Naive thymus-derived CD4-positive, alpha-beta T cell (primary cell): Measurements from ENCODE around the gene PPP2R5D. TPM values are rescaled to one million over a fixed set of nuclear protein-coding genes. Genes with fewer than 3 reads are reported as not detected.

Source experiments
- ATAC-seq: fragments of 150-1000 bp; cut with Tn5 transposase; 2 replicates; pipeline ENCODE4 v1.10.0; 2021; ENCODE audit warnings: mild to moderate bottlenecking, moderate library complexity
- CTCF ChIA-PET: fragments of 350-600 bp; sonication (Branson Sonifier 250); formaldehyde crosslinking; loops from one replicate; lab custom pipeline; 2021; ENCODE audit warnings: antibody characterized with exemption; lab: Charles Lee
- POLR2A ChIA-PET: fragments of 350-600 bp; sonication (Branson Sonifier 250); formaldehyde crosslinking; loops from one replicate; lab custom pipeline; 2021; ENCODE audit warnings: antibody characterized with exemption, inconsistent platforms; lab: Charles Lee
- DNase-seq, 9 donors: peaks; one replicate each; pipeline versions ENCODE4 v3.0.0 to v3.0.0-alpha.2; 2020 to 2022; ENCODE audit warnings: mixed read lengths in 1 of 9
- H3K27ac ChIP-seq: one replicate; pipeline ENCODE4 v1.7.0; 2013; ENCODE audit warnings: mild to moderate bottlenecking, low read depth, low read length, moderate library complexity
- H3K27me3 ChIP-seq, 2 donors: one replicate each; pipeline ENCODE4 v1.7.0; 2013; ENCODE audit warnings: low read length in 2 of 2, mild to moderate bottlenecking in 2 of 2, moderate library complexity in 2 of 2; ENCODE audit not compliant: control insufficient read depth in 2 of 2, insufficient read depth in 2 of 2
- H3K36me3 ChIP-seq, 3 experiments: 1 replicate in 2 of 3; 2 replicates in 1 of 3; pipeline ENCODE4 v1.7.0; 2013; ENCODE audit warnings: low read length in 3 of 3, mild to moderate bottlenecking in 3 of 3, moderate library complexity in 1 of 3; ENCODE audit not compliant: insufficient read depth in 3 of 3, control insufficient read depth in 2 of 3
- H3K4me1 ChIP-seq, 2 donors: one replicate each; pipeline ENCODE4 v1.7.0; 2013; ENCODE audit warnings: low read length in 2 of 2, mild to moderate bottlenecking in 2 of 2, moderate library complexity in 1 of 2; ENCODE audit not compliant: control insufficient read depth in 2 of 2, insufficient read depth in 2 of 2
- H3K4me3 ChIP-seq: 2 replicates; pipeline ENCODE4 v1.7.0; 2013; ENCODE audit warnings: mild to moderate bottlenecking, low read length
- H3K9me3 ChIP-seq, 3 experiments: 1 replicate in 2 of 3; 2 replicates in 1 of 3; pipeline ENCODE4 v1.7.0; 2013; ENCODE audit warnings: low read length in 3 of 3; ENCODE audit not compliant: control insufficient read depth in 2 of 3
- H3K27ac Mint-ChIP-seq, 9 donors: one replicate each; pipeline ENCODE4 v1.8.0; 2020 to 2022; ENCODE audit warnings: mixed read lengths in 9 of 9, mild to moderate bottlenecking in 8 of 9, moderate library complexity in 5 of 9, inconsistent platforms in 2 of 9
- H3K27me3 Mint-ChIP-seq, 5 donors: one replicate each; pipeline ENCODE4 v1.8.0; 2021 to 2022; ENCODE audit warnings: mixed read lengths in 5 of 5, mild to moderate bottlenecking in 1 of 5
- H3K36me3 Mint-ChIP-seq, 5 donors: one replicate each; pipeline ENCODE4 v1.8.0; 2020 to 2022; ENCODE audit warnings: mixed read lengths in 5 of 5, mild to moderate bottlenecking in 3 of 5, inconsistent platforms in 1 of 5
- H3K4me1 Mint-ChIP-seq, 7 donors: one replicate each; pipeline ENCODE4 v1.8.0; 2020 to 2022; ENCODE audit warnings: mixed read lengths in 7 of 7, mild to moderate bottlenecking in 3 of 7, inconsistent platforms in 1 of 7
- H3K4me3 Mint-ChIP-seq, 10 donors: one replicate each; pipeline ENCODE4 v1.8.0; 2020 to 2022; ENCODE audit warnings: mild to moderate bottlenecking in 10 of 10, mixed read lengths in 10 of 10, moderate library complexity in 6 of 10, inconsistent platforms in 2 of 10
- H3K9me3 Mint-ChIP-seq, 11 donors: one replicate each; pipeline ENCODE4 v1.8.0; 2020 to 2022; ENCODE audit warnings: mixed read lengths in 11 of 11, mild to moderate bottlenecking in 4 of 11, inconsistent platforms in 1 of 11, moderate library complexity in 1 of 11
- intact Hi-C, 2 donors: fragments of 100-400 bp; cut with micrococcal nuclease; formaldehyde crosslinking; loops; one replicate each; pipeline ENCODE4 v1.15.1; 2023
- polyA plus RNA-seq, 2 donors: library from polyadenylated mRNA; unstranded; fragments of 300-500 nt; fragmentation: Illumina TruSeq; gene quantifications; one replicate each; pipeline ENCODE4 v1.2.3, GENCODE V29; 2021
- total RNA-seq, 6 experiments: library from RNA in 5 of 6; stranded (reverse) in 5 of 6; gene quantifications; 1 replicate in 5 of 6; 2 replicates in 1 of 6; pipeline ENCODE4 v1.2.3 and lab custom pipeline; 2021 to 2026

PPP2R5D gene
- total and polyA plus RNA-seq, 7 experiments from 2014 or later = 19.7 to 60.4 (median 28.2) TPM

DNA sequence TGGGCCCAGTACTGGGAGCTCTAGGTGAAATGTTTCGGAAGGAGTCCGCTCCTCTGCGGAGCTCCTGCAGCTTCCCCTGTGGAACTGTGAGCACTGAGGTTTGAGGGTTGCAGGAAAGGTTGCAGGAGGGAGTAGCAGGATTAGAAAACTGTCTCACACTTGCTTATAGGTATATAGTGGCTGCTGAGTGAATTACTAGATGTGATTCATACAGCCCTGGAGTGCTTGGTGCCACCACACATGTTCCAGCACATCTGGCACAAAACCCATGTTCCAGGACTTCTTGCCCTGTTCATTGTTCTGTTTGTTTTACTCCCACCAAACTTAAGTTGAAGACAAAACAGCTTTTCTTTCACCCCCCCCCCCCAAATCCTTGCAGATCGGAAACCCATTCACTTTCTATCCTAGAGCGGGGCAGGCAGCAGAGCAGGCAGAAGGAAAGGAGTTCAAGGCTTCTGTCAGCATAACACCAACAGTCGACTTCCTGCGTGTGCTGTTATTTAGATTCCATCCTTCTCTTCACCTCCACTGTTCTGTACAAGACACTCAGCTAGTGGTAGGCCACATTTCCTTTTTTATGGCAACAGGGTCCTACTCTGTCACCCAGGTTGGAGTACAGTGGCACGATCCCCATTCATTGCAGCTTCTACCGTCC, 4.7 kb upstream of the PPP2R5D start:
- H3K4me3 ChIP-seq = peak overlapping the region; percentile 90
- peak overlapping the region; percentile 85 for H3K27ac ChIP-seq
- H3K36me3 ChIP-seq = peaks cover 0 to 2% (median 0%) of the 10 kb centered on the region in 3 experiments
- ChIA-PET CTCF (interaction anchor here (0.9 to 1.4 kb wide), 2 partner anchors 51 to 164 kb away, joined by 3 to 4 read pairs; partner anchors contain the start of gene CNPY3), POLR2A (interaction anchor here (0.6 to 4.7 kb wide), 23 partner anchors 9 to 1110 kb away, joined by 3 to 94 read pairs (median 8); partner anchors contain the start of genes CNPY3, CUL7, GNMT and KLC4)
- peaks cover 30 to 33% of the 10 kb centered on the region in 2 donors for H3K4me1 ChIP-seq
- Mint-ChIP-seq H3K4me1 (peaks cover 20 to 66% (median 50%) of the 10 kb centered on the region in 7 donors), H3K4me3 (peak overlapping the region; percentile 91 to 99 (median 94)), H3K27ac (peak overlapping the region; percentile 92 to 99 (median 98)), H3K9me3 (no peaks in the 10 kb centered on the region), H3K36me3 (peaks cover 0 to 12% (median 4%) of the 10 kb centered on the region in 5 donors), H3K27me3 (no peaks in the 10 kb centered on the region)
- intact Hi-C loops = loop anchor here (1.0 to 10.0 kb wide), 14 partner anchors 34 to 1058 kb away; partner anchors contain the start of genes CNPY3 (in 2 of the 2), CUL7 (in 2 of the 2), MEA1 (in 2 of the 2) and SRF (in 2 of the 2)
- no peaks in the 10 kb centered on the region for H3K27me3 ChIP-seq
- no peak for ATAC-seq
- peak in 2 of 9 donors; percentile 17 to 35 for DNase-seq
- no peaks in the 10 kb centered on the region for H3K9me3 ChIP-seq

GRCh38 chr6:42981836-42982235, 2.5 kb upstream of the PPP2R5D start:
- intact Hi-C loops = loop anchor here in 1 of 2 donors (5.0 kb wide), 1 partner anchor 445 kb away; the partner anchor contains the start of gene ABCC10
- CTCF ChIA-PET = no interaction called here
- Mint-ChIP-seq H3K9me3 (no peaks in the 10 kb centered on the region), H3K27me3 (no peaks in the 10 kb centered on the region), H3K4me1 (peaks cover 35 to 70% (median 60%) of the 10 kb centered on the region in 7 donors), H3K27ac (peak overlapping the region; percentile 2 to 95 (median 88)), H3K4me3 (peak overlapping the region in 9 of 10 donors; percentile 3 to 71 (median 37)), H3K36me3 (peaks cover 0 to 11% (median 2%) of the 10 kb centered on the region in 5 donors)
- Histone ChIP-seq H3K4me1 (peaks cover 43 to 51% of the 10 kb centered on the region in 2 donors), H3K27ac (peak overlapping the region; percentile 44), H3K36me3 (peaks cover 0 to 4% (median 0%) of the 10 kb centered on the region in 3 experiments), H3K9me3 (no peaks in the 10 kb centered on the region), H3K27me3 (no peaks in the 10 kb centered on the region), H3K4me3 (no peak overlapping the region)
- POLR2A ChIA-PET = interaction anchor here (4.7 kb wide), 1 partner anchor 32 kb away, joined by 70 read pairs; the partner anchor contains the start of genes KLHDC3 and MEA1
- DNase-seq (no peak), ATAC-seq (no peak)

DNA sequence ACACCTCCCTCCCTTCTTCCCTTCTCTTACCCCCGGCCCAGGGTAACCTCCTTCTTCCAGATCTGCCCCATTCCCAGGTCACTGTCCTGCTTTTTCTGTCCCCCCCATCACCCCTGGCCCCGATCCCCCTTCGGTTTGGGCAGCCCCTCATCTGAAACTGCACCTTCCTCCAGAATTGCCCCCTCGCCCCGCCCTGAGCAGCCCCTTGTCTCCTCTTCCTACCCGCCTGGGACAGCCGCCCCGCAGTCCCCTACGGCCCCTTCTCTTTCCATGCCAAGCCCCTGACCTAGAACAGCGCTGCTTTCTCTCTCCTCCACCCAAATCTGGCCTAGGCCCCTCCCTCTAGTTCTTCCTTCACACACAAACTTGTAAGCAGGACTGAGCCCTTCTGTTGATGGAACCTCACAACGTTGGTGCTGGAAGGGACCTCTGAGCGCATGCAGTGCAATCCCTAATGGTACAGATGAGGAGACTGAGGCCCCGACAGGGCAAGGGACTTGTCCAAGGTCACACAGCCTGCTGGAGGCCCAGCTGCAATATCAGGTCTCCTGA, 630 bp downstream of the PPP2R5D start:
- peak overlapping the region; percentile 60 to 95 (median 85) for H3K27ac Mint-ChIP-seq
- H3K4me3 Mint-ChIP-seq = peak overlapping the region; percentile 87 to 99 (median 94)
- no peaks in the 10 kb centered on the region for H3K9me3 Mint-ChIP-seq
- ChIA-PET POLR2A (interaction anchor here (0.5 to 2.7 kb wide), 15 partner anchors 13 to 531 kb away, joined by 3 to 61 read pairs (median 7); partner anchors contain the start of genes CNPY3, CUL7, CUL9 and KLC4), CTCF (interaction anchor here (1.3 kb wide), 1 partner anchor 20 kb away, joined by 4 read pairs; no protein-coding TSS in a partner anchor)
- H3K4me1 Mint-ChIP-seq = peaks cover 43 to 68% (median 61%) of the 10 kb centered on the region in 7 donors
- Histone ChIP-seq H3K27ac (peak overlapping the region; percentile 95), H3K36me3 (peaks cover 0 to 25% (median 5%) of the 10 kb centered on the region in 3 experiments), H3K4me3 (peak overlapping the region; percentile 64), H3K9me3 (no peaks in the 10 kb centered on the region), H3K4me1 (peaks cover 20 to 33% of the 10 kb centered on the region in 2 donors), H3K27me3 (no peaks in the 10 kb centered on the region)
- ATAC-seq (no peak), DNase-seq (peak in 4 of 9 donors; percentile 11 to 31 (median 20))
- H3K36me3 Mint-ChIP-seq = peaks cover 0 to 16% (median under 1%) of the 10 kb centered on the region in 5 donors
- intact Hi-C loops = loop anchor here (1.0 to 5.0 kb wide), 10 partner anchors 24 to 442 kb away; partner anchors contain the start of genes CNPY3 (in 2 of the 2), CUL7 (in 2 of the 2), KLHDC3 (in 2 of the 2) and SRF (in 2 of the 2)
- H3K27me3 Mint-ChIP-seq = no peaks in the 10 kb centered on the region

GRCh38 chr6:42987533-42988451, 3.4 kb downstream of the PPP2R5D start:
- POLR2A ChIA-PET = interaction anchor here (1.2 to 2.2 kb wide), 5 partner anchors 8 to 397 kb away, joined by 3 to 15 read pairs (median 3); partner anchors contain the start of genes PEX6 and RRP36

GRCh38 chr6:42988486-42989020, 4.2 kb downstream of the PPP2R5D start:
- Histone ChIP-seq H3K36me3 (peaks cover 0 to 36% (median 6%) of the 10 kb centered on the region in 3 experiments), H3K9me3 (no peaks in the 10 kb centered on the region), H3K4me1 (peaks cover 15 to 24% of the 10 kb centered on the region in 2 donors), H3K27me3 (no peaks in the 10 kb centered on the region), H3K27ac (no peak overlapping the region), H3K4me3 (no peak overlapping the region)
- Mint-ChIP-seq H3K9me3 (no peaks in the 10 kb centered on the region), H3K4me1 (peaks cover 39 to 64% (median 57%) of the 10 kb centered on the region in 7 donors), H3K4me3 (peak overlapping the region in 4 of 10 donors; percentile 29 to 58 (median 34)), H3K27me3 (no peaks in the 10 kb centered on the region), H3K27ac (peak overlapping the region in 5 of 9 donors; percentile 51 to 79 (median 65)), H3K36me3 (peaks cover 2 to 28% (median 6%) of the 10 kb centered on the region in 5 donors)
- intact Hi-C loops = no loop called here
- no peak for DNase-seq
- no peak for ATAC-seq
- ChIA-PET POLR2A (interaction anchor here (1.2 to 2.2 kb wide), 4 partner anchors 9 to 396 kb away, joined by 3 to 15 read pairs (median 4); partner anchors contain the start of genes PEX6 and RRP36), CTCF (no interaction called here)

More at GRCh38 chr6:42987533-42988451, 3.4 kb downstream of the PPP2R5D start:
- Mint-ChIP-seq H3K4me3 (peak overlapping the region in 5 of 10 donors; percentile 73 to 99 (median 93)), H3K27me3 (no peaks in the 10 kb centered on the region), H3K27ac (peak overlapping the region in 5 of 9 donors; percentile 62 to 79 (median 65)), H3K9me3 (no peaks in the 10 kb centered on the region), H3K4me1 (peaks cover 41 to 61% (median 56%) of the 10 kb centered on the region in 7 donors), H3K36me3 (peaks cover 0 to 27% (median 5%) of the 10 kb centered on the region in 5 donors)
- ATAC-seq (no peak), DNase-seq (no peak)
- Histone ChIP-seq H3K27ac (no peak overlapping the region), H3K4me3 (no peak overlapping the region), H3K36me3 (peaks cover 0 to 36% (median 6%) of the 10 kb centered on the region in 3 experiments), H3K9me3 (no peaks in the 10 kb centered on the region), H3K4me1 (peaks cover 15 to 27% of the 10 kb centered on the region in 2 donors), H3K27me3 (no peaks in the 10 kb centered on the region)
- CTCF ChIA-PET = no interaction called here
- intact Hi-C loops = no loop called here
